HEK293T (cell line): ENCODE results near the gene TCF12.

ENCODE experiments used
- ARNT ChIP-seq: fragments of 450-650 bp; IDR thresholded peaks from 2 replicates; pipeline ENCODE4 v1.6.1; 2017; ENCODE audit warnings: mild to moderate bottlenecking
- BHLHE40 ChIP-seq: fragments of 450-650 bp; IDR thresholded peaks from 2 replicates; pipeline ENCODE4 v1.6.1; 2016; ENCODE audit warnings: mild to moderate bottlenecking, moderate library complexity, borderline replicate concordance
- CTBP1 ChIP-seq: fragments of 450-650 bp; IDR thresholded peaks from 2 replicates; pipeline ENCODE4 v1.6.1; 2016; ENCODE audit warnings: borderline replicate concordance
- ELF4 ChIP-seq: fragments of 450-650 bp; IDR thresholded peaks from 2 replicates; pipeline ENCODE4 v1.6.1; 2017; ENCODE audit warnings: antibody characterized with exemption
- FOXA1 ChIP-seq: fragments of 450-650 bp; IDR thresholded peaks from 2 replicates; pipeline ENCODE4 v1.6.1; 2016; ENCODE audit warnings: mild to moderate bottlenecking
- FOXK2 ChIP-seq: fragments of 450-650 bp; IDR thresholded peaks from 2 replicates; pipeline ENCODE4 v1.6.1; 2016; ENCODE audit warnings: mild to moderate bottlenecking
- HDGF ChIP-seq: fragments of 450-650 bp; IDR thresholded peaks from 2 replicates; pipeline ENCODE4 v1.6.1; 2017; ENCODE audit warnings: antibody characterized with exemption, borderline replicate concordance
- L3MBTL2 ChIP-seq: fragments of 450-650 bp; conservative IDR thresholded peaks from 2 replicates; pipeline ENCODE4 v1.6.1; 2016; ENCODE audit warnings: mild to moderate bottlenecking
- NFRKB ChIP-seq: fragments of 450-650 bp; IDR thresholded peaks from 2 replicates; pipeline ENCODE4 v1.6.1; 2016; ENCODE audit warnings: mild to moderate bottlenecking, moderate library complexity
- SP1 ChIP-seq: fragments of 450-650 bp; IDR thresholded peaks from 2 replicates; pipeline ENCODE4 v1.6.1; 2017
- SUZ12 ChIP-seq: fragments of 450-650 bp; IDR thresholded peaks from 2 replicates; pipeline ENCODE4 v1.6.1; 2016; ENCODE audit warnings: mild to moderate bottlenecking
- TARDBP ChIP-seq: fragments of 450-650 bp; IDR thresholded peaks from 2 replicates; pipeline ENCODE4 v1.6.1; 2016
- ZNF384 ChIP-seq: fragments of 450-650 bp; IDR thresholded peaks from 2 replicates; pipeline ENCODE4 v1.6.1; 2016
- TF ChIP-seq, protein P1 (sequence below): fragments of 450-650 bp; IDR thresholded peaks from 2 replicates; pipeline ENCODE4 v1.6.1; 2016

DNA sequence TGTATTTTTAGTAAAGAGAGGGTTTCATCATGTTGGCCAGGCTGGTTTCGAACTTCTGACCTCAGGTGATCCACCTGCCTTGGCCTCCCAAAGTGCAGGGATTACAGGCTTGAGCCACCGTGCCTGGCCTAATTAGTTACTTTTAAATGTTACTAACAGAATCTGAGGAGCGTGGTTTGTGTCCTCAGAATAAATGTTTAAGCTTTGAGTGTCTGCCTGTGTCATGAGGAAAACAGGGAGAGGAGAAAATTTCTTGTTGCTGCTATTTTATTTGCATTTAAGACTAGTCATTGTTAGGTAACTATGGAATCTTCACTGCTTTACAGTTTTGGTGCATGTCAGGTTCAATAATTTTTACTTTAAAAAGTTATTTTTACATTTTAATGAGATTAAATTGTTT is 68.8 kb downstream of the TCF12 start:
- no peak for TF ChIP-seq HDGF
- no peak for TF ChIP-seq ARNT
- no peak for TF ChIP-seq TARDBP
- TF ChIP-seq CTBP1, result no peak
- no peak for TF ChIP-seq L3MBTL2
- TF ChIP-seq NFRKB, result no peak
- TF ChIP-seq, protein P1, sequence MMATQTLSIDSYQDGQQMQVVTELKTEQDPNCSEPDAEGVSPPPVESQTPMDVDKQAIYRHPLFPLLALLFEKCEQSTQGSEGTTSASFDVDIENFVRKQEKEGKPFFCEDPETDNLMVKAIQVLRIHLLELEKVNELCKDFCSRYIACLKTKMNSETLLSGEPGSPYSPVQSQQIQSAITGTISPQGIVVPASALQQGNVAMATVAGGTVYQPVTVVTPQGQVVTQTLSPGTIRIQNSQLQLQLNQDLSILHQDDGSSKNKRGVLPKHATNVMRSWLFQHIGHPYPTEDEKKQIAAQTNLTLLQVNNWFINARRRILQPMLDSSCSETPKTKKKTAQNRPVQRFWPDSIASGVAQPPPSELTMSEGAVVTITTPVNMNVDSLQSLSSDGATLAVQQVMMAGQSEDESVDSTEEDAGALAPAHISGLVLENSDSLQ, result no peak
- no peak for TF ChIP-seq SP1
- no peak for TF ChIP-seq SUZ12
- TF ChIP-seq BHLHE40, result no peak
- no peak for TF ChIP-seq FOXA1
- no peak for TF ChIP-seq ELF4
- TF ChIP-seq FOXK2, result no peak
- no peak for TF ChIP-seq ZNF384
